Renal pelvis (tissue), 12 donors: ENCODE results near the gene MYNN. TPM values are rescaled to one million over a fixed set of nuclear protein-coding genes. Genes with fewer than 3 reads are reported as not detected.
A peak's percentile ranks its signal among the peaks of the same experiment; 100 is the strongest.
"Not testable (repeated sequence)": the region's sequence is repeated elsewhere in the genome, so short reads cannot be mapped to it uniquely, and the experiment has no call there.

ENCODE experiments used
- DNase-seq: peaks from one replicate; pipeline ENCODE4 v3.0.0-alpha.2; 2013
- long read RNA-seq, 16 experiments: transcript quantifications; one replicate each; lab custom pipeline, GENCODE V29; 2026
- polyA plus RNA-seq, 3 donors: library from polyadenylated mRNA; unstranded; fragments of 120-200 nt; gene quantifications; one replicate each; pipeline ENCODE4 v1.2.1, GENCODE V29; 2013; ENCODE audit not compliant: insufficient read length in 3 of 3

Gene MYNN
- polyA plus RNA-seq = 10 to 100 TPM; 25.3 to 26.6 (median 26.5) TPM
- long read RNA-seq, donor 1, full-length matches to known transcripts = 3 of 10 reads
- long read RNA-seq, donor 1, partial matches to known transcripts = 7 of 10 reads
- long read RNA-seq, donor 1, other reads (novel, unspliced or antisense) = 0 of 10 reads
- long read RNA-seq, donor 2, full-length matches to known transcripts = 5 of 5 reads
- long read RNA-seq, donor 2, partial matches to known transcripts = 0 of 5 reads
- long read RNA-seq, donor 2, other reads (novel, unspliced or antisense) = 0 of 5 reads
- long read RNA-seq, donor 3, full-length matches to known transcripts = 3 of 3 reads
- long read RNA-seq, donor 3, partial matches to known transcripts = 0 of 3 reads
- long read RNA-seq, donor 3, other reads (novel, unspliced or antisense) = 0 of 3 reads
- long read RNA-seq, donor 4, full-length matches to known transcripts = 5 of 5 reads
- long read RNA-seq, donor 4, partial matches to known transcripts = 0 of 5 reads
- long read RNA-seq, donor 4, other reads (novel, unspliced or antisense) = 0 of 5 reads
- long read RNA-seq, donor 5, full-length matches to known transcripts = 3 of 9 reads
- long read RNA-seq, donor 5, partial matches to known transcripts = 6 of 9 reads
- long read RNA-seq, donor 5, other reads (novel, unspliced or antisense) = 0 of 9 reads
- long read RNA-seq, donor 6, full-length matches to known transcripts = 5 of 5 reads
- long read RNA-seq, donor 6, partial matches to known transcripts = 0 of 5 reads
- long read RNA-seq, donor 6, other reads (novel, unspliced or antisense) = 0 of 5 reads
- long read RNA-seq, donor 7, full-length matches to known transcripts = 4 of 10 reads
- long read RNA-seq, donor 7, partial matches to known transcripts = 6 of 10 reads
- long read RNA-seq, donor 7, other reads (novel, unspliced or antisense) = 0 of 10 reads
- long read RNA-seq, donor 8, full-length matches to known transcripts = 4 of 4 reads
- long read RNA-seq, donor 8, partial matches to known transcripts = 0 of 4 reads
- long read RNA-seq, donor 8, other reads (novel, unspliced or antisense) = 0 of 4 reads
- long read RNA-seq, donor 9, full-length matches to known transcripts = 4 of 4 reads
- long read RNA-seq, donor 9, partial matches to known transcripts = 0 of 4 reads
- long read RNA-seq, donor 9, other reads (novel, unspliced or antisense) = 0 of 4 reads
- long read RNA-seq, donor 10, full-length matches to known transcripts = 2 of 10 reads
- long read RNA-seq, donor 10, partial matches to known transcripts = 8 of 10 reads
- long read RNA-seq, donor 10, other reads (novel, unspliced or antisense) = 0 of 10 reads
- long read RNA-seq, donor 11, full-length matches to known transcripts = 2 of 2 reads
- long read RNA-seq, donor 11, partial matches to known transcripts = 0 of 2 reads
- long read RNA-seq, donor 11, other reads (novel, unspliced or antisense) = 0 of 2 reads
- long read RNA-seq, donor 12, full-length matches to known transcripts = 5 of 17 reads
- long read RNA-seq, donor 12, partial matches to known transcripts = 12 of 17 reads
- long read RNA-seq, donor 12, other reads (novel, unspliced or antisense) = 0 of 17 reads
- long read RNA-seq, donor 13, full-length matches to known transcripts = 1 of 1 reads
- long read RNA-seq, donor 13, partial matches to known transcripts = 0 of 1 reads
- long read RNA-seq, donor 13, other reads (novel, unspliced or antisense) = 0 of 1 reads
- long read RNA-seq, donor 14 = 0 reads
- long read RNA-seq, donor 15, full-length matches to known transcripts = 9 of 14 reads
- long read RNA-seq, donor 15, partial matches to known transcripts = 0 of 14 reads
- long read RNA-seq, donor 15, other reads (novel, unspliced or antisense) = 5 of 14 reads
- long read RNA-seq, donor 16, full-length matches to known transcripts = 2 of 8 reads
- long read RNA-seq, donor 16, partial matches to known transcripts = 6 of 8 reads
- long read RNA-seq, donor 16, other reads (novel, unspliced or antisense) = 0 of 8 reads

GRCh38 chr3:169772897-169773816 lies at the start of gene MYNN:
MYNN (plus strand) TSS chr3:169773396; CDS start chr3:169774296, 900 bp downstream.
- peak; percentile 94 for DNase-seq

- DNase-seq = not testable (repeated sequence)
Measured at GRCh38 chr3:169731857-169732256, 41.3 kb upstream of the MYNN start.

- no peak for DNase-seq
Measured at GRCh38 chr3:169739067-169739466, 34.1 kb upstream of the MYNN start.

- DNase-seq = peak; percentile 38
Measured at GRCh38 chr3:169744366-169745054, 28.7 kb upstream of the MYNN start.

- no peak for DNase-seq
Measured at GRCh38 chr3:169746924-169747323, 26.3 kb upstream of the MYNN start.

GRCh38 chr3:169748670-169749069 lies 24.5 kb upstream of the MYNN start:
- DNase-seq = no peak

- DNase-seq = no peak
Measured at GRCh38 chr3:169750665-169751064, 22.5 kb upstream of the MYNN start.

GRCh38 chr3:169751875-169752274 lies 21.3 kb upstream of the MYNN start:
- no peak for DNase-seq

- no peak for DNase-seq
Measured at GRCh38 chr3:169754711-169755110, 18.5 kb upstream of the MYNN start.

GRCh38 chr3:169755488-169755887 lies 17.7 kb upstream of the MYNN start:
- DNase-seq = no peak

GRCh38 chr3:169758359-169758994 lies 14.7 kb upstream of the MYNN start:
- DNase-seq = no peak

- no peak for DNase-seq
Measured at GRCh38 chr3:169759256-169759655, 13.9 kb upstream of the MYNN start.

GRCh38 chr3:169760479-169760878 lies 12.7 kb upstream of the MYNN start:
- no peak for DNase-seq

GRCh38 chr3:169764312-169764881 lies 8.8 kb upstream of the MYNN start:
- DNase-seq = peak; percentile 47

- DNase-seq = peak; percentile 95
Measured at GRCh38 chr3:169764882-169765612, 8.1 kb upstream of the MYNN start, which contains the start of gene TERC. TERC (minus strand) TSS chr3:169765060.

- peak; percentile 76 for DNase-seq
Measured at GRCh38 chr3:169769287-169770181, 3.7 kb upstream of the MYNN start, which contains the start of gene ACTRT3. ACTRT3 (minus strand) TSS chr3:169769561; CDS start chr3:169769520, 41 bp downstream.
